Measurements from ENCODE around the gene PDS5A.
"Not testable (repeated sequence)": the region's sequence is repeated elsewhere in the genome, so short reads cannot be mapped to it uniquely, and the experiment has no call there.

GRCh38 chr4:39838431-39838830 is 139.3 kb downstream of the PDS5A start:
- not testable (repeated sequence) for TF ChIP-seq CTCF (IDR thresholded peaks at IDR 0.05; ENCODE audit: low read depth, low read length, poor library complexity, severe bottlenecking); EZH2phosphoT487 (IDR thresholded peaks at IDR 0.05; ENCODE audit: borderline replicate concordance, low read length)
